Caco-2 (cell line): ENCODE results near the gene ASCL5. TPM values are rescaled to one million over a fixed set of nuclear protein-coding genes. Genes with fewer than 3 reads are reported as not detected.

Experiments
- BruUV-seq: library from RNA; stranded (reverse); fragments of 400-500 nt; replicated peaks from 2 replicates; lab custom pipeline; 2021; lab: Mats Ljungman, UMichigan
- CTCF ChIA-PET: fragments of 300-600 bp; sonication (Branson Sonifier 250); formaldehyde crosslinking; loops from one replicate; lab custom pipeline; 2022; ENCODE audit warnings: antibody characterized with exemption; lab: Charles Lee
- POLR2A ChIA-PET: fragments of 300-600 bp; sonication (Branson Sonifier 250); formaldehyde crosslinking; loops from one replicate; lab custom pipeline; 2022; ENCODE audit warnings: antibody characterized with exemption; lab: Charles Lee
- DNase-seq, 2 experiments: peaks; one replicate each; pipeline versions ENCODE4 v3.0.0 to v3.0.0-alpha.2; 2020 to 2022
- H3K27me3 ChIP-seq: replicated peaks from 2 replicates; pipeline ENCODE4 v1.6.0; 2011; ENCODE audit warnings: low read length; ENCODE audit not compliant: control insufficient read depth, insufficient read depth
- H3K36me3 ChIP-seq: 2 replicates; pipeline ENCODE4 v1.5.1; 2011; ENCODE audit warnings: low read length; ENCODE audit not compliant: control insufficient read depth, insufficient read depth
- H3K4me1 ChIP-seq: fragments of 250-450 bp; sonication (Bioruptor Pico); 2 replicates; pipeline ENCODE4 v1.5.1; 2020; ENCODE audit warnings: mild to moderate bottlenecking
- H3K4me3 ChIP-seq: 2 replicates; pipeline ENCODE4 v1.5.1; 2011; ENCODE audit warnings: low read depth, mild to moderate bottlenecking, control low read depth, low read length
- H3K9me3 ChIP-seq: fragments of 250-450 bp; sonication (Bioruptor Pico); 2 replicates; pipeline ENCODE4 v1.5.1; 2020; ENCODE audit warnings: mild to moderate bottlenecking, moderate library complexity
- H3K27ac Mint-ChIP-seq: one replicate; pipeline ENCODE4 v1.8.0; 2022; ENCODE audit warnings: mixed read lengths; ENCODE audit not compliant: unreplicated experiment
- H3K27me3 Mint-ChIP-seq: one replicate; pipeline ENCODE4 v1.8.0; 2022; ENCODE audit warnings: mixed read lengths; ENCODE audit not compliant: insufficient read depth, unreplicated experiment
- H3K36me3 Mint-ChIP-seq: one replicate; pipeline ENCODE4 v1.8.0; 2022; ENCODE audit warnings: mild to moderate bottlenecking, mixed read lengths; ENCODE audit not compliant: insufficient read depth, unreplicated experiment
- H3K4me1 Mint-ChIP-seq: one replicate; pipeline ENCODE4 v1.8.0; 2022; ENCODE audit warnings: low read depth, mixed read lengths; ENCODE audit not compliant: unreplicated experiment
- H3K4me3 Mint-ChIP-seq: one replicate; pipeline ENCODE4 v1.8.0; 2022; ENCODE audit warnings: mild to moderate bottlenecking, moderate library complexity, mixed read lengths; ENCODE audit not compliant: unreplicated experiment
- H3K9me3 Mint-ChIP-seq: one replicate; pipeline ENCODE4 v1.8.0; 2022; ENCODE audit warnings: mixed read lengths; ENCODE audit not compliant: unreplicated experiment
- intact Hi-C: fragments of 100-400 bp; cut with micrococcal nuclease; formaldehyde crosslinking; loops from one replicate; pipeline ENCODE4 v1.10.0; 2022; ENCODE audit not compliant: unreplicated experiment
- total RNA-seq: library from RNA; stranded (reverse); gene quantifications from 2 replicates; pipeline ENCODE4 v1.2.3, GENCODE V29; 2022
- TF ChIP-seq, protein P1 (sequence below), 2 experiments: fragments of 200-600 bp in 1 of 2; IDR thresholded peaks; 1 replicate in 1 of 2; 2 replicates in 1 of 2; pipeline versions ENCODE4 v1.5.1 to v1.8.0; 2011 to 2022; ENCODE audit warnings: antibody characterized with exemption in 1 of 2, control low read depth in 1 of 2, inconsistent platforms in 1 of 2, low read depth in 1 of 2, low read length in 1 of 2, mild to moderate bottlenecking in 1 of 2, moderate library complexity in 1 of 2; ENCODE audit not compliant: insufficient read depth in 1 of 2, severe bottlenecking in 1 of 2, unreplicated experiment in 1 of 2

ASCL5 gene
- total RNA-seq, 1 experiment from 2014 or later, result 0.48 TPM

DNA sequence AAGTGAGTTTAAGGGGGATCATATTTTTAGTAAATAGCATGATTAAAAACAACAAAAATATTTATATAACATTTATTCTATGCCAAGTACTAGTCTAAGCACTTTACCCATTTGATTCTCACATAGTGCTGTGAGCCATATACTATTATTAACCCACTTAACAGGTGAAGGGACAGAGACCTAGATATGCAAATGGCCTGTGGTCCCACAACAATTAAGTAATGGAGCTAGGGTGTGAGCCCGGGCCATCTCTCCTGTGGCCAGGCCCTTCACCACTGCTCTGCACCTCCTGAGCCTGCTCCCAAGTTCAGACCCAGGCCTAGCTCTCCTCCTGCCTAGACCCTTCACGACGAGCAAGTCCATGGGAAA lies 537 bp downstream of the ASCL5 start:
- TF ChIP-seq, protein P1, sequence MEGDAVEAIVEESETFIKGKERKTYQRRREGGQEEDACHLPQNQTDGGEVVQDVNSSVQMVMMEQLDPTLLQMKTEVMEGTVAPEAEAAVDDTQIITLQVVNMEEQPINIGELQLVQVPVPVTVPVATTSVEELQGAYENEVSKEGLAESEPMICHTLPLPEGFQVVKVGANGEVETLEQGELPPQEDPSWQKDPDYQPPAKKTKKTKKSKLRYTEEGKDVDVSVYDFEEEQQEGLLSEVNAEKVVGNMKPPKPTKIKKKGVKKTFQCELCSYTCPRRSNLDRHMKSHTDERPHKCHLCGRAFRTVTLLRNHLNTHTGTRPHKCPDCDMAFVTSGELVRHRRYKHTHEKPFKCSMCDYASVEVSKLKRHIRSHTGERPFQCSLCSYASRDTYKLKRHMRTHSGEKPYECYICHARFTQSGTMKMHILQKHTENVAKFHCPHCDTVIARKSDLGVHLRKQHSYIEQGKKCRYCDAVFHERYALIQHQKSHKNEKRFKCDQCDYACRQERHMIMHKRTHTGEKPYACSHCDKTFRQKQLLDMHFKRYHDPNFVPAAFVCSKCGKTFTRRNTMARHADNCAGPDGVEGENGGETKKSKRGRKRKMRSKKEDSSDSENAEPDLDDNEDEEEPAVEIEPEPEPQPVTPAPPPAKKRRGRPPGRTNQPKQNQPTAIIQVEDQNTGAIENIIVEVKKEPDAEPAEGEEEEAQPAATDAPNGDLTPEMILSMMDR (IDR thresholded peaks at IDR 0.05; ENCODE audit: insufficient read depth in 1 of 2, low read depth in 1 of 2, low read length in 1 of 2, severe bottlenecking in 1 of 2, unreplicated experiment in 1 of 2), result no peak
- no TSS peak for BruUV-seq
- H3K27ac Mint-ChIP-seq, result no peak overlapping the region
- H3K36me3 ChIP-seq, result no peaks in the 10 kb centered on the region
- H3K9me3 Mint-ChIP-seq, result no peaks in the 10 kb centered on the region
- no peak overlapping the region for H3K4me3 ChIP-seq
- peaks cover 3% of the 10 kb centered on the region for H3K27me3 Mint-ChIP-seq
- no peaks in the 10 kb centered on the region for H3K36me3 Mint-ChIP-seq
- no peaks in the 10 kb centered on the region for H3K4me1 Mint-ChIP-seq
- intact Hi-C loops, result no loop called here
- no peak for DNase-seq
- no peaks in the 10 kb centered on the region for H3K27me3 ChIP-seq
- ChIA-PET CTCF (no interaction called here), POLR2A (no interaction called here)
- H3K4me3 Mint-ChIP-seq, result peak overlapping the region; percentile 28
- H3K9me3 ChIP-seq, result no peaks in the 10 kb centered on the region
- no peaks in the 10 kb centered on the region for H3K4me1 ChIP-seq

DNA sequence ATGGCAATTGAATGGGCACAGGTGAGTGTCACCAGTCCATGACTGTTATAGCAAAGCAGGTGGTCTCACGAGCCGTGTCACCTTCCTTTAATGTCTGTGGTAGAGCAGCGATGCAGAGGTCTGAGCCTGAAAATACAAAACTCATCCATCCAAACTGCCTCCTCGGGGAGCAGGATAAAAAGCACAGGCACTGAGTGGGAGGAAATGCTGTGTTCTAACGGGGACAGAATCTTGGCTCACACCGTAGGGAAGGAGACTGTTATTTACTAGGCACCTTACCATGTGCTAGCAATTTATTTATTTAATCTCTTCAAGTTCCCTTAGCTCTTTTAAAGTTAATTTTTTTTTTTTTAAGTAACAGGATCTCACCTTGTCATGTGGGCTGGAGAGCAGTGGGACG lies 1.2 kb downstream of the ASCL5 start:
- Mint-ChIP-seq H3K9me3 (no peaks in the 10 kb centered on the region), H3K27ac (no peak overlapping the region), H3K27me3 (peaks cover 6% of the 10 kb centered on the region), H3K36me3 (no peaks in the 10 kb centered on the region), H3K4me3 (no peak overlapping the region), H3K4me1 (no peaks in the 10 kb centered on the region)
- Histone ChIP-seq H3K27me3 (no peaks in the 10 kb centered on the region; the same call in 1 of the 2 replicates), H3K9me3 (no peaks in the 10 kb centered on the region), H3K4me1 (no peaks in the 10 kb centered on the region), H3K4me3 (no peak overlapping the region), H3K36me3 (no peaks in the 10 kb centered on the region)
- ChIA-PET CTCF (interaction anchor here (0.7 kb wide), 1 partner anchor 104 kb away, joined by 3 read pairs; no protein-coding TSS in a partner anchor), POLR2A (no interaction called here)
- DNase-seq, result no peak
- intact Hi-C loops, result no loop called here
- TF ChIP-seq, protein P1 (IDR thresholded peaks at IDR 0.05; ENCODE audit: insufficient read depth in 1 of 2, low read depth in 1 of 2, low read length in 1 of 2, severe bottlenecking in 1 of 2, unreplicated experiment in 1 of 2), result no peak
- BruUV-seq, result no TSS peak

DNA sequence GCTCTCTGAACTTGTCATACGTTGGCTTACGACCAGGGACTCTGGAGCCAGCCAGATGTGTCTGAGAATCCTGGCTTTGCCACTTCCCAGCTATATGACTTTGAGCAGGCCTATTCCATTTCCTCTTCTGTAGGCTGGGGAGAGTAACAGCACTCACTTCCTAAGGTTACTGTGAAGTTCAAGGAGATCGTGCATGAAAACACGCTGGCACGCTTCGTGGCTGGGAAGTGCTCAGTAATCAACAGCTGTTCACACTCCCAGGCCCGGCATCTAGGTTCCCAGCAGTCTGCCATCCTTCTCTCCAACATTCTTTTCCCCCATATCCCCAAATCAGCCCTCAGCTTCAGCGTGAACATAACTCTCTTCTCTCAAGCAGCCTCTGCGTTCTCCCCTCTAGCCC lies 2.0 kb downstream of the ASCL5 start:
- Histone ChIP-seq H3K4me1 (no peaks in the 10 kb centered on the region), H3K36me3 (no peaks in the 10 kb centered on the region), H3K4me3 (no peak overlapping the region), H3K9me3 (no peaks in the 10 kb centered on the region), H3K27me3 (no peaks in the 10 kb centered on the region; the same call in 1 of the 2 replicates)
- TF ChIP-seq, protein P1 (IDR thresholded peaks at IDR 0.05; ENCODE audit: insufficient read depth in 1 of 2, low read depth in 1 of 2, low read length in 1 of 2, severe bottlenecking in 1 of 2, unreplicated experiment in 1 of 2), result no peak
- no TSS peak for BruUV-seq
- CTCF ChIA-PET, result no interaction called here
- H3K4me3 Mint-ChIP-seq, result no peak overlapping the region
- no peaks in the 10 kb centered on the region for H3K9me3 Mint-ChIP-seq
- no peak overlapping the region for H3K27ac Mint-ChIP-seq
- no peak for DNase-seq
- no peaks in the 10 kb centered on the region for H3K36me3 Mint-ChIP-seq
- H3K27me3 Mint-ChIP-seq, result peaks cover 6% of the 10 kb centered on the region
- no peaks in the 10 kb centered on the region for H3K4me1 Mint-ChIP-seq
- intact Hi-C loops, result no loop called here
- POLR2A ChIA-PET, result no interaction called here
